HepG2 (cell line): Measurements from ENCODE around the gene SHANK2.

Experiments
- CTCF ChIP-seq: sonication (generic); formaldehyde crosslinking; IDR thresholded peaks from 2 replicates; pipeline ENCODE4 v1.5.0; 2020; ENCODE audit warnings: mild to moderate bottlenecking, missing genetic modification reagents, moderate library complexity
- FOXM1 ChIP-seq: sonication (generic); formaldehyde crosslinking; IDR thresholded peaks from 2 replicates; pipeline ENCODE4 v1.5.0; 2020; ENCODE audit warnings: missing genetic modification reagents
- HOXA7 ChIP-seq: sonication (generic); formaldehyde crosslinking; IDR thresholded peaks from 2 replicates; pipeline ENCODE4 v1.8.1; 2022; ENCODE audit warnings: mild to moderate bottlenecking, missing genetic modification reagents, moderate library complexity
- KDM6A ChIP-seq: IDR thresholded peaks from 2 replicates; pipeline ENCODE4 v1.6.1; 2016; ENCODE audit warnings: low read depth
- MAZ ChIP-seq, 2 experiments: sonication (generic) in 1 of 2; formaldehyde crosslinking in 1 of 2; IDR thresholded peaks; 2 replicates each; pipeline versions ENCODE4 v1.5.0 to v1.6.1; 2012 to 2020; ENCODE audit warnings: low read depth in 2 of 2, mild to moderate bottlenecking in 2 of 2, borderline replicate concordance in 1 of 2, improper control_type of control experiment in 1 of 2, low read length in 1 of 2, missing genetic modification reagents in 1 of 2, moderate library complexity in 1 of 2
- POLR2AphosphoS5 ChIP-seq: IDR thresholded peaks from 2 replicates; pipeline ENCODE4 v1.6.1; 2012; ENCODE audit warnings: low read depth, low read length
- SMARCE1 ChIP-seq: fragments of 450-650 bp; IDR thresholded peaks from 2 replicates; pipeline ENCODE4 v1.6.1; 2017; ENCODE audit warnings: borderline replicate concordance
- ZNF232 ChIP-seq: sonication (generic); formaldehyde crosslinking; IDR thresholded peaks from 2 replicates; pipeline ENCODE4 v1.4.0; 2020; ENCODE audit warnings: missing genetic modification reagents, borderline replicate concordance
- ZNF335 ChIP-seq: sonication (generic); formaldehyde crosslinking; IDR thresholded peaks from 2 replicates; pipeline ENCODE4 v1.4.0; 2020; ENCODE audit warnings: missing genetic modification reagents
- ZSCAN20 ChIP-seq: sonication (generic); formaldehyde crosslinking; IDR thresholded peaks from 2 replicates; pipeline ENCODE4 v1.4.0; 2020; ENCODE audit warnings: missing genetic modification reagents, mild to moderate bottlenecking, borderline replicate concordance

- TF ChIP-seq SMARCE1, result no peak
- TF ChIP-seq ZNF232 (CRISPR knock-in tag), result no peak
- TF ChIP-seq MAZ (IDR thresholded peaks at IDR 0.05; ENCODE audit: borderline replicate concordance, low read depth, low read length), result no peak
- TF ChIP-seq MAZ (CRISPR knock-in tag; IDR thresholded peaks at IDR 0.05; ENCODE audit: low read depth), result no peak
- TF ChIP-seq CTCF (CRISPR knock-in tag), result no peak
- TF ChIP-seq POLR2AphosphoS5, result no peak
- TF ChIP-seq KDM6A (CRISPR knock-in tag), result no peak
- no peak for TF ChIP-seq FOXM1 (CRISPR knock-in tag)
- TF ChIP-seq ZSCAN20, result no peak
- TF ChIP-seq HOXA7 (CRISPR knock-in tag), result no peak
- TF ChIP-seq ZNF335, result no peak
These were observed 20.0 kb downstream of the SHANK2 start for GRCh38 chr11:71232364-71232763.
